Ascending aorta (tissue), 2 donors: ENCODE results near the gene ECI1. TPM values are rescaled to one million over a fixed set of nuclear protein-coding genes. Genes with fewer than 3 reads are reported as not detected.
"Not testable (repeated sequence)": the region's sequence is repeated elsewhere in the genome, so short reads cannot be mapped to it uniquely, and the experiment has no call there.

Source experiments
- DNase-seq, 2 donors: peaks; one replicate each; pipeline ENCODE4 v3.0.0-alpha.2; 2019; ENCODE audit warnings: low spot score in 2 of 2
- H3K27ac ChIP-seq, 2 donors: fragments of 200-600 bp; sonication (generic); one replicate each; pipeline ENCODE4 v1.5.1; 2016 to 2017; ENCODE audit warnings: mild to moderate bottlenecking in 1 of 2
- H3K27me3 ChIP-seq: fragments of 200-600 bp; sonication (generic); one replicate; pipeline ENCODE4 v1.5.1; 2017
- H3K36me3 ChIP-seq, 2 donors: fragments of 200-600 bp; sonication (generic); one replicate each; pipeline ENCODE4 v1.5.1; 2016
- H3K4me1 ChIP-seq, 2 donors: fragments of 200-600 bp; sonication (generic); one replicate each; pipeline ENCODE4 v1.5.1; 2016 to 2017; ENCODE audit warnings: mild to moderate bottlenecking in 1 of 2
- H3K4me3 ChIP-seq, 2 donors: fragments of 200-600 bp; sonication (generic); one replicate each; pipeline ENCODE4 v1.5.1; 2016 to 2017; ENCODE audit warnings: mild to moderate bottlenecking in 1 of 2
- H3K9me3 ChIP-seq, 2 donors: fragments of 200-600 bp; sonication (generic); one replicate each; pipeline ENCODE4 v1.5.1; 2016
- CTCF ChIP-seq, 3 experiments: fragments of 200-600 bp in 2 of 3; fragments of 450-650 bp in 1 of 3; sonication (generic) in 2 of 3; IDR thresholded peaks; one replicate each; pipeline ENCODE4 v1.5.1; 2016 to 2019; ENCODE audit warnings: antibody characterized with exemption in 3 of 3, mild to moderate bottlenecking in 1 of 3, moderate library complexity in 1 of 3
- intact Hi-C: fragments of 100-400 bp; cut with DNase I; formaldehyde crosslinking; loops from one replicate; pipeline ENCODE4 v1.15.1; 2023
- total RNA-seq: library from RNA; depleted of rRNA; stranded (reverse); fragments of >200 nt; gene quantifications from one replicate; pipeline ENCODE4 v1.1.0, GENCODE V29; 2016

The ECI1 gene
- total RNA-seq, 1 donor from 2014 or later: 10.9 TPM

- Histone ChIP-seq H3K27me3 (no peaks in the 10 kb centered on the region), H3K4me3 (no peak overlapping the region), H3K27ac (no peak overlapping the region), H3K36me3 (peaks cover 0 to 26% of the 10 kb centered on the region in 2 donors), H3K9me3 (no peaks in the 10 kb centered on the region), H3K4me1 (peaks cover 10 to 11% of the 10 kb centered on the region in 2 donors)
- no peak for TF ChIP-seq CTCF (IDR thresholded peaks at IDR 0.05)
- DNase-seq: no peak
- intact Hi-C loops: loop anchor here (10.0 kb wide), 1 partner anchor 61 kb away; no protein-coding TSS in a partner anchor
Measured at GRCh38 chr16:2273484-2273883, 22.1 kb upstream of the ECI1 start.

GRCh38 chr16:2271848-2272461, 20.6 kb upstream of the ECI1 start:
- TF ChIP-seq CTCF (IDR thresholded peaks at IDR 0.05): no peak
- Histone ChIP-seq H3K36me3 (peaks cover 0 to 13% of the 10 kb centered on the region in 2 donors), H3K4me1 (peaks cover 10 to 11% of the 10 kb centered on the region in 2 donors), H3K27ac (no peak overlapping the region), H3K27me3 (no peaks in the 10 kb centered on the region), H3K4me3 (no peak overlapping the region), H3K9me3 (no peaks in the 10 kb centered on the region)
- DNase-seq: no peak
- intact Hi-C loops: loop anchor here (10.0 kb wide), 1 partner anchor 63 kb away; no protein-coding TSS in a partner anchor

- Histone ChIP-seq H3K36me3 (peaks cover 0 to 4% of the 10 kb centered on the region in 2 donors), H3K27me3 (no peaks in the 10 kb centered on the region), H3K9me3 (no peaks in the 10 kb centered on the region), H3K4me3 (no peak overlapping the region), H3K4me1 (peaks cover 10 to 18% of the 10 kb centered on the region in 2 donors), H3K27ac (no peak overlapping the region)
- DNase-seq: no peak
- intact Hi-C loops: loop anchor here (10.0 kb wide), 1 partner anchor 64 kb away; no protein-coding TSS in a partner anchor
- no peak for TF ChIP-seq CTCF (IDR thresholded peaks at IDR 0.05)
Measured at GRCh38 chr16:2270588-2271470, 19.4 kb upstream of the ECI1 start.

- H3K4me3 ChIP-seq: peak overlapping the region in 1 of 2 donors; percentile 63
- H3K27ac ChIP-seq: no peak overlapping the region
- intact Hi-C loops: loop anchor here (10.0 kb wide), 1 partner anchor 65 kb away; no protein-coding TSS in a partner anchor
- no peak for DNase-seq
- H3K9me3 ChIP-seq: no peaks in the 10 kb centered on the region
- H3K27me3 ChIP-seq: no peaks in the 10 kb centered on the region
- no peak for TF ChIP-seq CTCF (IDR thresholded peaks at IDR 0.05)
- H3K4me1 ChIP-seq: peaks cover 10 to 21% of the 10 kb centered on the region in 2 donors
- no peaks in the 10 kb centered on the region for H3K36me3 ChIP-seq
Measured at GRCh38 chr16:2270070-2270462, 18.7 kb upstream of the ECI1 start.

- peak within 1 kb of the TSS; percentile 63 to 92 for H3K4me3 ChIP-seq
- H3K36me3 ChIP-seq: peaks cover 9 to 13% of the 10 kb centered on the region in 2 donors
- peaks cover 10 to 21% of the 10 kb centered on the region in 2 donors for H3K4me1 ChIP-seq
- no peaks in the 10 kb centered on the region for H3K9me3 ChIP-seq
- H3K27me3 ChIP-seq: no peaks in the 10 kb centered on the region
- intact Hi-C loops: loop anchor here (1.0 to 10.0 kb wide), 6 partner anchors 17 to 754 kb away; partner anchors contain the start of genes ATP6V0C, CCNF, E4F1 and ECI1
- DNase-seq: peak; percentile 77 to 98
- TF ChIP-seq CTCF (IDR thresholded peaks at IDR 0.05): no peak
- peak within 1 kb of the TSS; percentile 95 to 98 for H3K27ac ChIP-seq
Measured at GRCh38 chr16:2267913-2268666, 16.7 kb upstream of the ECI1 start, which contains the start of gene RNPS1. Gene RNPS1, minus strand, starts transcription at chr16:2268126. Its CDS starts 3,483 bp downstream, at chr16:2264643.

GRCh38 chr16:2267505-2267912, 16.1 kb upstream of the ECI1 start:
- Histone ChIP-seq H3K36me3 (peaks cover 15 to 19% of the 10 kb centered on the region in 2 donors), H3K27ac (peak overlapping the region; percentile 95 to 98), H3K4me1 (peaks cover 10 to 21% of the 10 kb centered on the region in 2 donors), H3K4me3 (peak overlapping the region; percentile 63 to 92)
- intact Hi-C loops: loop anchor here (5.0 to 10.0 kb wide), 5 partner anchors 45 to 755 kb away; partner anchors contain the start of genes ATP6V0C, CCNF, E4F1 and HCFC1R1
- H3K9me3 ChIP-seq, H3K27me3 ChIP-seq: not testable (repeated sequence)
- DNase-seq: peak in 1 of 2 donors; percentile 26

- peak overlapping the region; percentile 63 to 92 for H3K4me3 ChIP-seq
Measured at GRCh38 chr16:2266887-2267286, 15.5 kb upstream of the ECI1 start.

More at GRCh38 chr16:2266887-2267286, 15.5 kb upstream of the ECI1 start:
- not testable (repeated sequence) for H3K9me3 ChIP-seq, H3K27me3 ChIP-seq, DNase-seq
- peak overlapping the region in 1 of 2 donors; percentile 98 for H3K27ac ChIP-seq
- intact Hi-C loops: loop anchor here (5.0 to 10.0 kb wide), 5 partner anchors 45 to 755 kb away; partner anchors contain the start of genes ATP6V0C, CCNF, E4F1 and HCFC1R1
- peaks cover 21 to 25% of the 10 kb centered on the region in 2 donors for H3K36me3 ChIP-seq
- peaks cover 10 to 21% of the 10 kb centered on the region in 2 donors for H3K4me1 ChIP-seq
